K562 (cell line): Measurements from ENCODE around the gene PPFIA3. TPM values are rescaled to one million over a fixed set of nuclear protein-coding genes. Genes with fewer than 3 reads are reported as not detected.
A peak's percentile ranks its signal among the peaks of the same experiment; 100 is the strongest.

ENCODE experiments used
- ASH1L ChIP-seq: fragments of 450-650 bp; IDR thresholded peaks from 2 replicates; pipeline ENCODE4 v1.6.1; 2018; ENCODE audit warnings: borderline replicate concordance, mild to moderate bottlenecking, low read depth; ENCODE audit not compliant: partially characterized antibody
- C11orf30 ChIP-seq: fragments of 450-650 bp; IDR thresholded peaks from 2 replicates; pipeline ENCODE4 v1.6.1; 2016; ENCODE audit warnings: low read depth, mild to moderate bottlenecking
- CBX5 ChIP-seq: IDR thresholded peaks from 2 replicates; pipeline ENCODE4 v1.6.1; 2014; ENCODE audit warnings: low read depth, borderline replicate concordance
- FUS ChIP-seq: fragments of 200-400 bp; formaldehyde crosslinking; optimal IDR thresholded peaks from 2 replicates; pipeline ENCODE3; 2017; ENCODE audit warnings: low read depth, low read length
- HMGN3 ChIP-seq: IDR thresholded peaks from 2 replicates; pipeline ENCODE4 v1.6.1; 2011; ENCODE audit warnings: borderline replicate concordance, low read depth, mild to moderate bottlenecking, mixed read lengths, low read length; ENCODE audit not compliant: insufficient read length; ENCODE audit errors: extremely low read depth
- MIER1 ChIP-seq: fragments of 450-650 bp; IDR thresholded peaks from 2 replicates; pipeline ENCODE4 v1.6.1; 2016; ENCODE audit warnings: antibody characterized with exemption, mild to moderate bottlenecking, low read depth
- NCOA2 ChIP-seq, 2 experiments: fragments of 450-650 bp; IDR thresholded peaks; 2 replicates each; pipeline ENCODE4 v1.6.1; 2018; ENCODE audit warnings: mild to moderate bottlenecking in 2 of 2, moderate library complexity in 1 of 2; ENCODE audit not compliant: partially characterized antibody in 2 of 2
- POLR3G ChIP-seq: IDR thresholded peaks from 2 replicates; pipeline ENCODE4 v1.6.1; 2011; ENCODE audit not compliant: insufficient read length, insufficient replicate concordance; ENCODE audit errors: extremely low read depth
- RHOXF2B ChIP-seq: fragments of 250-450 bp; sonication (Bioruptor Pico); conservative IDR thresholded peaks from 2 replicates; pipeline ENCODE4 v1.5.1; 2021
- SMC3 ChIP-seq: conservative IDR thresholded peaks from 2 replicates; pipeline ENCODE4 v1.6.1; 2011; ENCODE audit warnings: low read depth, low read length, improper control_type of control experiment; ENCODE audit not compliant: insufficient read depth
- TCF7 ChIP-seq: sonication (generic); IDR thresholded peaks from 2 replicates; pipeline ENCODE4 v1.6.1; 2016; ENCODE audit warnings: antibody characterized with exemption, borderline replicate concordance
- YY1 ChIP-seq, 3 experiments: IDR thresholded peaks; 2 replicates each; pipeline ENCODE4 v1.6.1; 2011; ENCODE audit warnings: low read length in 2 of 3, mild to moderate bottlenecking in 2 of 3, moderate library complexity in 2 of 3, borderline replicate concordance in 1 of 3, control low read depth in 1 of 3, low read depth in 1 of 3; ENCODE audit not compliant: insufficient read depth in 3 of 3, insufficient replicate concordance in 2 of 3, control insufficient read depth in 1 of 3, insufficient read length in 1 of 3; ENCODE audit errors: extremely low read depth in 1 of 3
- ZFX ChIP-seq: sonication (generic); formaldehyde crosslinking; IDR thresholded peaks from 2 replicates; pipeline ENCODE4 v1.8.0; 2022; ENCODE audit warnings: mild to moderate bottlenecking, missing genetic modification reagents, moderate library complexity
- ZNF124 ChIP-seq: sonication (generic); formaldehyde crosslinking; IDR thresholded peaks from 2 replicates; pipeline ENCODE4 v1.8.1; 2022; ENCODE audit warnings: missing genetic modification reagents
- ZNF212 ChIP-seq: fragments of 450-650 bp; formaldehyde crosslinking; IDR thresholded peaks from 2 replicates; pipeline ENCODE4 v1.4.0; 2020; ENCODE audit warnings: mild to moderate bottlenecking
- ZNF24 ChIP-seq: fragments of 450-650 bp; IDR thresholded peaks from 2 replicates; pipeline ENCODE4 v1.6.1; 2016
- polyA plus RNA-seq, 8 experiments: library from polyadenylated mRNA; depleted of rRNA in 4 of 8; stranded (reverse) in 5 of 8; unstranded in 3 of 8; fragments of >200 nt; fragmentation: Nextera tagmentation in 2 of 8; fragmentation: Illumina TruSeq in 1 of 8; extraction: Ambion mirVana in 2 of 8; extraction: Trizol in 1 of 8; gene quantifications; 2 replicates each; pipeline versions ENCODE4 v1.2.1 to v1.2.3, GENCODE V29; 2011 to 2014; ENCODE audit warnings: inconsistent platforms in 1 of 8, missing spikeins in 1 of 8
- total RNA-seq, 7 experiments: library from RNA; depleted of rRNA in 6 of 7; stranded (reverse); fragments of >200 nt in 6 of 7; fragmentation: Illumina TruSeq in 2 of 7; extraction: Trizol in 2 of 7; gene quantifications; 2 replicates each; pipeline versions ENCODE4 v1.2.1 to v1.2.3, GENCODE V29; 2011 to 2021; ENCODE audit warnings: low replicate concordance in 1 of 7
- TF ChIP-seq, protein P1 (sequence below): sonication (generic); formaldehyde crosslinking; IDR thresholded peaks from 2 replicates; pipeline ENCODE4 v1.8.1; 2023; ENCODE audit warnings: mild to moderate bottlenecking, missing genetic modification reagents
- TF ChIP-seq, protein P2 (sequence below): fragments of 450-650 bp; IDR thresholded peaks from 2 replicates; pipeline ENCODE4 v1.6.1; 2017; ENCODE audit warnings: antibody characterized with exemption, mild to moderate bottlenecking
- TF ChIP-seq, protein P3 (sequence below): sonication (generic); formaldehyde crosslinking; IDR thresholded peaks from 2 replicates; pipeline ENCODE4 v1.8.1; 2022; ENCODE audit warnings: missing genetic modification reagents

The PPFIA3 gene
- total and polyA plus RNA-seq, 9 of the 15 experiments (the other 6 are each of a cell fraction or from before 2014, with no cell fraction given) = 0.10 to 53.0 (median 17.6) TPM

DNA sequence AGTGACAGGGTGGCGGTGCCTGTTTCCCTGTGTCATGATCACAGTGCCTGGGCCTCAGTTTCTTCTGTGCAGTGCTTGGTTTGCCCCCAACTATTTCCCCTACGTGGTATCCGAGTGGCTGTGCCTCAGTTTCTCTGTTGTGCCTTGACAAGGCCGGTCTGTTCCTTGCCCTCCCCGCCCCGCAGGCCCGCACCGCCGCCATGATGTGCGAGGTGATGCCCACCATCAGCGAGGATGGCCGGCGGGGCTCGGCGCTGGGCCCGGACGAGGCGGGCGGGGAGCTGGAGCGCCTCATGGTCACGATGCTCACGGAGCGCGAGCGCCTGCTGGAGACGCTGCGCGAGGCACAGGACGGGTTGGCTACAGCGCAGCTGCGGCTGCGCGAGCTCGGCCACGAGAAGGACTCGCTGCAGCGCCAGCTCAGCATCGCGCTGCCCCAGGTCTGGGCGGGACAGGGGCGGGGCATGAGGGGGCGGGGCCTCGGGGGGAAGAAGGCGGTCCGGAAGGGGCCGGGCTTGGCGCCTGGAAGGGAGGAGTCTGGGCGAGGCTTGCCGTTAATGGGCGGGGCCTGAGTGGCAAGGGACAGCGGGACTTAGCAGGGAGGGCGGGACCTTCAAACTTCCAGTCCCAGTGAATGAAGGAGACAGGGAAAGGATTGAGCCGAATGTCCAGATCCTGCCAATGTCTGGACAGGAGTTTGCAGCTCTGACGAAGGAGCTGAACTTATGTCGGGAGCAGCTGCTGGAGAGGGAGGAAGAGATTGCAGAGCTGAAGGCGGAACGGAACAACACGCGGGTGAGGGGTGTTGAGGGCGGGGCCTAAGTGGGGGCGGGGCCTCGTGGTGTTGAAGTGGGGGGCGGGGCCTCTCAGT is 8.6 kb downstream of the PPFIA3 start (continued):
- TF ChIP-seq, protein P1, sequence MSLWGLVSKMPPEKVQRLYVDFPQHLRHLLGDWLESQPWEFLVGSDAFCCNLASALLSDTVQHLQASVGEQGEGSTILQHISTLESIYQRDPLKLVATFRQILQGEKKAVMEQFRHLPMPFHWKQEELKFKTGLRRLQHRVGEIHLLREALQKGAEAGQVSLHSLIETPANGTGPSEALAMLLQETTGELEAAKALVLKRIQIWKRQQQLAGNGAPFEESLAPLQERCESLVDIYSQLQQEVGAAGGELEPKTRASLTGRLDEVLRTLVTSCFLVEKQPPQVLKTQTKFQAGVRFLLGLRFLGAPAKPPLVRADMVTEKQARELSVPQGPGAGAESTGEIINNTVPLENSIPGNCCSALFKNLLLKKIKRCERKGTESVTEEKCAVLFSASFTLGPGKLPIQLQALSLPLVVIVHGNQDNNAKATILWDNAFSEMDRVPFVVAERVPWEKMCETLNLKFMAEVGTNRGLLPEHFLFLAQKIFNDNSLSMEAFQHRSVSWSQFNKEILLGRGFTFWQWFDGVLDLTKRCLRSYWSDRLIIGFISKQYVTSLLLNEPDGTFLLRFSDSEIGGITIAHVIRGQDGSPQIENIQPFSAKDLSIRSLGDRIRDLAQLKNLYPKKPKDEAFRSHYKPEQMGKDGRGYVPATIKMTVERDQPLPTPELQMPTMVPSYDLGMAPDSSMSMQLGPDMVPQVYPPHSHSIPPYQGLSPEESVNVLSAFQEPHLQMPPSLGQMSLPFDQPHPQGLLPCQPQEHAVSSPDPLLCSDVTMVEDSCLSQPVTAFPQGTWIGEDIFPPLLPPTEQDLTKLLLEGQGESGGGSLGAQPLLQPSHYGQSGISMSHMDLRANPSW (CRISPR knock-in tag) = no peak
- no peak for TF ChIP-seq POLR3G
- TF ChIP-seq, protein P2, sequence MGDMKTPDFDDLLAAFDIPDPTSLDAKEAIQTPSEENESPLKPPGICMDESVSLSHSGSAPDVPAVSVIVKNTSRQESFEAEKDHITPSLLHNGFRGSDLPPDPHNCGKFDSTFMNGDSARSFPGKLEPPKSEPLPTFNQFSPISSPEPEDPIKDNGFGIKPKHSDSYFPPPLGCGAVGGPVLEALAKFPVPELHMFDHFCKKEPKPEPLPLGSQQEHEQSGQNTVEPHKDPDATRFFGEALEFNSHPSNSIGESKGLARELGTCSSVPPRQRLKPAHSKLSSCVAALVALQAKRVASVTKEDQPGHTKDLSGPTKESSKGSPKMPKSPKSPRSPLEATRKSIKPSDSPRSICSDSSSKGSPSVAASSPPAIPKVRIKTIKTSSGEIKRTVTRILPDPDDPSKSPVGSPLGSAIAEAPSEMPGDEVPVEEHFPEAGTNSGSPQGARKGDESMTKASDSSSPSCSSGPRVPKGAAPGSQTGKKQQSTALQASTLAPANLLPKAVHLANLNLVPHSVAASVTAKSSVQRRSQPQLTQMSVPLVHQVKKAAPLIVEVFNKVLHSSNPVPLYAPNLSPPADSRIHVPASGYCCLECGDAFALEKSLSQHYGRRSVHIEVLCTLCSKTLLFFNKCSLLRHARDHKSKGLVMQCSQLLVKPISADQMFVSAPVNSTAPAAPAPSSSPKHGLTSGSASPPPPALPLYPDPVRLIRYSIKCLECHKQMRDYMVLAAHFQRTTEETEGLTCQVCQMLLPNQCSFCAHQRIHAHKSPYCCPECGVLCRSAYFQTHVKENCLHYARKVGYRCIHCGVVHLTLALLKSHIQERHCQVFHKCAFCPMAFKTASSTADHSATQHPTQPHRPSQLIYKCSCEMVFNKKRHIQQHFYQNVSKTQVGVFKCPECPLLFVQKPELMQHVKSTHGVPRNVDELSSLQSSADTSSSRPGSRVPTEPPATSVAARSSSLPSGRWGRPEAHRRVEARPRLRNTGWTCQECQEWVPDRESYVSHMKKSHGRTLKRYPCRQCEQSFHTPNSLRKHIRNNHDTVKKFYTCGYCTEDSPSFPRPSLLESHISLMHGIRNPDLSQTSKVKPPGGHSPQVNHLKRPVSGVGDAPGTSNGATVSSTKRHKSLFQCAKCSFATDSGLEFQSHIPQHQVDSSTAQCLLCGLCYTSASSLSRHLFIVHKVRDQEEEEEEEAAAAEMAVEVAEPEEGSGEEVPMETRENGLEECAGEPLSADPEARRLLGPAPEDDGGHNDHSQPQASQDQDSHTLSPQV = peak; percentile 99
- TF ChIP-seq, protein P3, sequence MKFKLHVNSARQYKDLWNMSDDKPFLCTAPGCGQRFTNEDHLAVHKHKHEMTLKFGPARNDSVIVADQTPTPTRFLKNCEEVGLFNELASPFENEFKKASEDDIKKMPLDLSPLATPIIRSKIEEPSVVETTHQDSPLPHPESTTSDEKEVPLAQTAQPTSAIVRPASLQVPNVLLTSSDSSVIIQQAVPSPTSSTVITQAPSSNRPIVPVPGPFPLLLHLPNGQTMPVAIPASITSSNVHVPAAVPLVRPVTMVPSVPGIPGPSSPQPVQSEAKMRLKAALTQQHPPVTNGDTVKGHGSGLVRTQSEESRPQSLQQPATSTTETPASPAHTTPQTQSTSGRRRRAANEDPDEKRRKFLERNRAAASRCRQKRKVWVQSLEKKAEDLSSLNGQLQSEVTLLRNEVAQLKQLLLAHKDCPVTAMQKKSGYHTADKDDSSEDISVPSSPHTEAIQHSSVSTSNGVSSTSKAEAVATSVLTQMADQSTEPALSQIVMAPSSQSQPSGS (CRISPR knock-in tag) = peak; percentile 81; the same call in 1 of the 2 replicates
- TF ChIP-seq C11orf30 = no peak
- TF ChIP-seq ASH1L = no peak
- TF ChIP-seq MIER1 = no peak
- peak; percentile 4; the same call in 1 of the 2 replicates for TF ChIP-seq CBX5
- TF ChIP-seq NCOA2 (IDR thresholded peaks at IDR 0.05; ENCODE audit: partially characterized antibody in 2 of 2) = no peak
- TF ChIP-seq YY1 (IDR thresholded peaks at IDR 0.05; ENCODE audit: borderline replicate concordance in 1 of 3, control insufficient read depth in 1 of 3, extremely low read depth in 1 of 3, insufficient read depth in 3 of 3, insufficient read length in 1 of 3, insufficient replicate concordance in 2 of 3, low read depth in 1 of 3, low read length in 2 of 3) = peak in 2 of 3 experiments; percentile 44 to 52
- TF ChIP-seq ZNF24 = no peak
- peak; percentile 75 for TF ChIP-seq HMGN3
- no peak for TF ChIP-seq ZNF212 (CRISPR knock-in tag)
- no peak for TF ChIP-seq RHOXF2B (CRISPR knock-in tag)
- no peak for TF ChIP-seq SMC3
- peak; percentile 89 for TF ChIP-seq ZFX
- no peak for TF ChIP-seq ZNF124
- no peak for TF ChIP-seq TCF7
- TF ChIP-seq FUS = no peak
